ENCODE results near the gene FAM193B.
"Not testable (repeated sequence)": the region's sequence is repeated elsewhere in the genome, so short reads cannot be mapped to it uniquely, and the experiment has no call there.

The FAM193B gene

DNA sequence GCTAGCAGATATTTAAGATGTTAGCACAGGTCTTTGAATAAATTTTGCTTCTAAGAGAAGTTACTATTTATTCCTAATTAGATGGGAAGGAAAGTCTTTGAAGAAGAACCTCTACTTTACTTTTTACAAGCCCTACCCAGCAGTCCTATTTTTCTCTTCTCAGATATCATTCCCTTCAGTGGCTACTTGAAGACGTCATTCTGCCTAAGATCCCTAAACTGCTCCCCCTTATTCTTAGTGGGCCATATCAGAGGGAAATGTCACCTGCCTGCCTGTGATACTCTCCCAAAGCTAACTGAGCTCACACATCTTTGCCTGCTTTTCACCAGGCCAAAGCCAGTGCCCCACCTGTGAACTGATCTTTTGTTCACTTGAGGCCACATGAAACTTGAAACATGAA, 21.1 kb upstream of the FAM193B start:
- no peak for DNase-seq

GRCh38 chr5:177569894-177570293, 15.5 kb upstream of the FAM193B start:
- DNase-seq, result no peak

DNA sequence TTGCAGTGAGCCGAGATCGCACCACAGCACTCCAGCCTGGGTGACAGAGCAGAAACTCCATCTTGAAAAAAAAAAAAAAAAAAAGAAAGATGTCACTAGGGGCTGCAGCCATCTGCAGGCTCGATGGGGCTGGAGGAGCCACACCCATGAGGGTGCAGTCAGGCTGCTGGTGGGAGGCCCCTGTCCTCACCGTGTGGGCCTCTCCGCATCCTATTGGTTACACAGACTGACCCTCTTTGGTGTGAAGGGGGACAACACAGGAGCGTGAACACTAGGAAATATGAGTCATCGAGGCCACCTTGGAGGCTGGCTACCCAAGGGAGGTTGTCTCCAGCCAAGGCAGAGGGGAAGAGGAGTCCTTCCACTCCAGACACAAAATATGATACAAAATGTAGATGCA, 14.0 kb upstream of the FAM193B start:
- DNase-seq, result no peak

- no peak for DNase-seq
Measured at GRCh38 chr5:177565046-177565445, 10.7 kb upstream of the FAM193B start.

DNA sequence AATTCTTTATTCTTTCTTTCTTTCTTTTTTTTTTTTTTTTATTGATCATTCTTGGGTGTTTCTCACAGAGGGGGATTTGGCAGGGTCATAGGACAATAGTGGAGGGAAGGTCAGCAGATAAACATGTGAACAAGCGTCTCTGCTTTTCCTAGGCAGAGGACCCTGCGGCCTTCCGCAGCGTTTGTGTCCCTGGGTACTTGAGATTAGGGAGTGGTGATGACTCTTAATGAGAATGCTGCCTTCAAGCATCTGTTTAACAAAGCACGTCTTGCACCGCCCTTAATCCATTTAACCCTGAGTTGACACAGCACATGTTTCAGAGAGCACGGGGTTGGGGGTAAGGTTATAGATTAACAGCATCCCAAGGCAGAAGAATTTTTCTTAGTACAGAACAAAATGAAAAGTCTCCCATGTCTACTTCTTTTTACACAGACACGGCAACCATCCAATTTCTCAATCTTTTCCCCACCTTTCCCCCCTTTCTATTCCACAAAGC, 5.1 kb upstream of the FAM193B start:
- DNase-seq, result not testable (repeated sequence)

DNA sequence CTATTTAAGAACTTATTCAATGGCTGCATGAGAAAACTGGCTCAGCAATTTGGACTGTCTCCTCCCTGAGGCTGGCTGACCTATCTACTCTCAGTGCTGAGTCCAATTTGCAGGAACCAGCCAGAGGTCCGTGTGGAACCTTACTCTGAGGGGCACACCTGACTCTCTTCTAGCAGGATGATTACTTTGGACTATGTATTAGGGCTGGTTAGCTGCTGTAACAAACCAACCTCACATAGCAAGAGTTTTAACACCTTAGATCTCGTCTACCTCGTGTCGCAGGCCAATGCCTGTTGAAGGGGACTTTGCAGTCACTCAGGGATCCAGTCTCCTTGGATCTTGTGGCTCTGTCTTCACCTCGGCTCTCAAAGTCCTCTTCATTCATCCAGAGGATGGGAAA, 3.4 kb upstream of the FAM193B start:
- DNase-seq, result no peak

GRCh38 chr5:177557041-177557647, 2.8 kb upstream of the FAM193B start:
- no peak for DNase-seq

- DNase-seq, result no peak
Measured at GRCh38 chr5:177555665-177556064, 1.3 kb upstream of the FAM193B start.

GRCh38 chr5:177555228-177555627, 865 bp upstream of the FAM193B start:
- no peak for DNase-seq

DNA sequence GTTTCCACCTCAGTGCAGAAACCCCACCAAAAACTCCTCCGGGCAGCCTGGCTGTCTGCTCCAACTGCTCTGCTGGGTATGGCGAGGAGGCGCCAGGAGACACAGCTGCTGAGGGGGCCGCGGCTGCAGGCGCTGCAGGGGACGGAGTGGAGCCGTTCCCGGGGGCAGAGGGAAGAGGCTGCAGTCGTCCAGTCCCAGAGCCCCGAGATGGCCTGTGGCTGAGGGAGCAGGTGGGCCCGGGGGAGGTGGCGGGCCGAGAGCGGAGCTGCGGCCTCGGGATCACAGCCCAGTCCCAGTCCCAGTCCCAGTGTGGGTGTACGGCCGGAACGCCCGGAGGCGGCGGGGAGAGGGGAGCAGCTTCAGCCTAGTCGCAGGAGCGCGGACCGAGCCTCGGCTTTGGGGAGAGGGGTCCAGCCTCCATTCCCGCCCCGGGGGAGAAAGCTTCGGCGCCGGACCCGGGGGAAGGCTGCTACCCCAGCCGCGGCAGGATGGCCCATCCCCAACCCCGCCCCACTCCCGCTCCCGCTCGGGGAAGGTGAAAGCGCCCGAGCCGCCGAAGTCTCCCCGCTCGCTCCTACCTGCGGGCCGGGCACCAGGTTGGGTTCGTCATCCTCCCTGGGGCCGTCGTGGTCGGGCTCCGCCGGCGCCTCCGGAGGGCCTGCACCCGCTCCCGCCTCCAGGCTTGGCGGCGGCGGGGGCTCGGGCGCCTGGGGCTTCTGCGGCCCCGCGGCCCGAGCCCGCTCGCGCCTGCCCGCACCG, 513 bp downstream of the FAM193B start:
- no peak for DNase-seq

DNA sequence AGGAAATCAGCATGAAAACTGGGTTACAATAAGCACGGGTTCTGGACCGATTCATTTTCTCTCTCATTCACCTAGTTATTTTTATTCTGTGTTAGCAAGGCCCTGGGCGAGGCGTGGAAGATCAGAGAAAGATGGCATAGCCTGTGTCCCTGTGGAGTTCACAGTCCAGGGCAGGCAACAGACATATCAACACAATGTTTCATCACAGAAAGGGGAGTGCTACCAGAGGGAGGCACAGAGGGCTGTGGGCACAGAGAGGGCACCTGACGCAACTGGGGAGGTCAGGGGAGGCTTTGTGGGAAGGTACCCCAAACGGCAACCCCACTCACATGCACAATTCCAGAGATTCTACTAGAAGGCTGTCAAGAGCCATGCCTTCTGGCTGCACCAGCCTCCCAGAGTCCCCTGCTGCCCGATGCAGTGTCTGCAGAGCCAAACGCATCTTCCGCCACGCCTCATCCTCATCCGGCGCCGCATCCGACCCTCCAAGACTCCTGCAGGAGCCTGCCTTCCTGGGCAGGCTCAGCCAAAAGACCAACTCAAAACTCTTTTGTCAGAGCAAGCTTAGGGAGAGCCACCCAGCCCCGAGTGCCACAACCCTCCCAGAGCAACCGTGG, 1.4 kb downstream of the FAM193B start:
- DNase-seq, result no peak

GRCh38 chr5:177550122-177550521, 4.2 kb downstream of the FAM193B start:
- no peak for DNase-seq

GRCh38 chr5:177548495-177548894, 5.9 kb downstream of the FAM193B start:
- no peak for DNase-seq

- DNase-seq, result no peak
Measured at GRCh38 chr5:177547736-177548135, 6.6 kb downstream of the FAM193B start.

DNA sequence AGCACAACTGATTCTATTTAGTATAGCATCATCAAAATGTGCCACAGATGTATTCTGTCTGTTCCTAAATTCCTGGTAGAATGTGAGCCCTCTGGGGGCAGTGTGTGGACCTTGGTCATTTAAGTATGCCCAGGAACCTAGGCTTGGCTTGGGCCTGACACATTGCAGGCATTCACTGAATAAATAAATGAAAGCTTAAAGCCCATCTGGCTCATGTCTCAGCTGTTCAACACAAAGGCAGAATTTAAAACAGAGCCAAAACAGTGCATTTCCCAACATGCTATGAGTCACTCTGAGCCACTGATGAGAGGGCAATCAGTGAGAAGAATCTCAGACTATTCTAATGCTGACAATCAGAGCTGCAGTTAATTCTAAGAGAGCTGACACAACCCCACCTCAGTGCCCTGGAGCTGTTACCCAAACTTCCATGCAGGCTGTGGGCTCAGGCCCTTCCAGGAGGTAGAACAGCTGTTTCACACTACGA, 8.1 kb downstream of the FAM193B start:
- DNase-seq, result peak; percentile 10 to 71

GRCh38 chr5:177545487-177546257, 8.7 kb downstream of the FAM193B start:
- peak; percentile 6 to 59 for DNase-seq

- no peak for DNase-seq
Measured at GRCh38 chr5:177542816-177543465, 11.4 kb downstream of the FAM193B start.

- no peak for DNase-seq
Measured at GRCh38 chr5:177540438-177540837, 13.9 kb downstream of the FAM193B start.

GRCh38 chr5:177539411-177539810, 15.0 kb downstream of the FAM193B start:
- no peak for DNase-seq

GRCh38 chr5:177538876-177539275, 15.5 kb downstream of the FAM193B start:
- DNase-seq, result no peak

DNA sequence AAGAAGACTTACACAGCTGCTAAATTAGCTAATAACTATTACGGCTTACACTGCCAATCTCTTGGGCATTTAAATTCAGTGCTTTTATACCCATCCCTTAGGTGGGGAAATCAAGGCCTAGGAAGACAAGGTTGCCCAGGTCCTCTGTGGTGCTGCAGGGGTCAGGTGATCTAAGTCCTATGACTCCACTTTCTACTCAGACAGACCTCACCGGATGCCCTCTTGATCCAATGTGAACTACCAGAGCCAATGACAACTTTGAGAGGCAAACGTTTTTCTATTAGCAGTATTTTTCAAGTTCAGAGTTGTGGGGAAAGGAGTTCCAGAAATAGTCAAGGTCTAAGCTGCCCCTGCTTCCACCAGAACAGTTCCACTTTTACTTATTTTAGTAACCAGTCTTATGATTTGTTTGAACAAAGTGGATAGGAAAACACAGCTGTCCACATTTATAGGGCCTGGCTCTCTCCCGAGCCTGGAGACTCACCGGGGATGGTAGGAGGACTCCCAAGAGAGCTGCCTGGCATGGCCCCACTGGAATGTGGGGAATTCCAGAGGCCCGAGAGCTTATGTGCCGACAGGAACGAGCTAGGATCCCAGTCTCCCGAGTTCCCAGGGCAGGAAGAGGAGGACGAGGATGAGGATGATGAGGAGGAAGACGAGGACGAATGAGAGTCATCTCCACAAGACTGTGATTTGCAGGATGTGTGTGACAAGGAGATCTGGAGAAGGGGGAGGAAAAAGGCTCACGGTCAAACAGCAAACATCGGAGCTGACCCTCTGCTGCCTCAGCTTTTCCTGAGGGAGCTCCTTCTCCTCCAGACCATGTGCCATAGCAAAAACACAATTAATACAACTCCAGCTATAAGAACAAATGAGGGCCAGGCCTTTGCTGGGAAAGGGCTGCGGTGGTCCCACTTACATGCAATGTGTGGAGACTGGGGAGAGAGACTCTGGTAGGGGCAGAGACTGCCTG, 16.7 kb downstream of the FAM193B start:
- no peak for DNase-seq

Measured in NCI-H446 (cell line).